Endodermal cell (in vitro differentiated cells): ENCODE measurements around the gene CCDC120. TPM values are rescaled to one million over a fixed set of nuclear protein-coding genes. Genes with fewer than 3 reads are reported as not detected.

Source experiments
- DNase-seq: peaks from one replicate; pipeline ENCODE4 v3.0.0-alpha.2; 2017
- H3K27ac ChIP-seq: 2 replicates; pipeline ENCODE4 v1.5.1; 2013; ENCODE audit warnings: mild to moderate bottlenecking, low read depth, low read length, moderate library complexity
- H3K27me3 ChIP-seq: 2 replicates; pipeline ENCODE4 v1.6.1; 2013; ENCODE audit warnings: mild to moderate bottlenecking, low read length, moderate library complexity; ENCODE audit not compliant: insufficient read depth, control insufficient read depth, poor library complexity, severe bottlenecking
- H3K36me3 ChIP-seq: 2 replicates; pipeline ENCODE4 v1.7.0; 2013; ENCODE audit warnings: mild to moderate bottlenecking, low read length, moderate library complexity; ENCODE audit not compliant: control insufficient read depth, insufficient read depth
- H3K4me1 ChIP-seq: one replicate; pipeline ENCODE4 v1.7.0; 2013; ENCODE audit warnings: low read length; ENCODE audit not compliant: control insufficient read depth, insufficient read depth
- H3K4me3 ChIP-seq: 2 replicates; pipeline ENCODE4 v1.5.1; 2013; ENCODE audit warnings: mild to moderate bottlenecking, low read length, moderate library complexity
- H3K9ac ChIP-seq: 2 replicates; pipeline ENCODE4 v1.6.1; 2013; ENCODE audit warnings: mild to moderate bottlenecking, low read length, moderate library complexity; ENCODE audit not compliant: poor library complexity, severe bottlenecking; ENCODE audit errors: extremely low read depth
- H3K9me3 ChIP-seq: 2 replicates; pipeline ENCODE4 v1.6.1; 2013; ENCODE audit warnings: mild to moderate bottlenecking, low read length, moderate library complexity; ENCODE audit not compliant: control insufficient read depth
- H3K27ac Mint-ChIP-seq: 2 replicates; pipeline ENCODE4 v1.8.0; 2020; ENCODE audit warnings: mixed read lengths
- H3K27me3 Mint-ChIP-seq: 2 replicates; pipeline ENCODE4 v1.8.0; 2021; ENCODE audit warnings: mild to moderate bottlenecking, mixed read lengths; ENCODE audit not compliant: insufficient read depth
- H3K36me3 Mint-ChIP-seq: 2 replicates; pipeline ENCODE4 v1.8.0; 2020; ENCODE audit warnings: low read depth, mixed read lengths
- H3K4me1 Mint-ChIP-seq: 2 replicates; pipeline ENCODE4 v1.8.0; 2020; ENCODE audit warnings: mixed read lengths
- H3K4me3 Mint-ChIP-seq: 2 replicates; pipeline ENCODE4 v1.8.0; 2020; ENCODE audit warnings: mild to moderate bottlenecking, moderate library complexity, mixed read lengths
- H3K9me3 Mint-ChIP-seq: 2 replicates; pipeline ENCODE4 v1.8.0; 2020; ENCODE audit warnings: mild to moderate bottlenecking, mixed read lengths
- CTCF ChIP-seq: fragments of 200-600 bp; sonication (generic); conservative IDR thresholded peaks from 2 replicates; pipeline ENCODE4 v1.5.0; 2021; ENCODE audit warnings: antibody characterized with exemption, mild to moderate bottlenecking
- WGBS, 2 experiments: methylation state at CpG; one replicate each; pipeline versions ENCODE4 v1.1.5 to v1.1.7; 2013; ENCODE audit warnings: missing lambda C conversion rate in 2 of 2, mixed read lengths in 1 of 2; ENCODE audit not compliant: insufficient coverage in 1 of 2, insufficient read length in 1 of 2; 5-methylcytosine and 5-hydroxymethylcytosine counted together
- total RNA-seq, 2 donors: library from RNA; stranded (reverse); fragmentation: NEBNext Ultra II Directional in 1 of 2; extraction: Animal tissue kit (Norgen Biotek cat#: 25700) in 1 of 2; gene quantifications; 2 replicates in 1 of 2; 3 replicates in 1 of 2; pipeline ENCODE4 v1.2.1, GENCODE V29; 2021

The CCDC120 gene
- total RNA-seq, 2 donors from 2014 or later: 13.4 to 13.5 TPM

GRCh38 chrX:49116076-49116475, 57.3 kb downstream of the CCDC120 start:
- Mint-ChIP-seq H3K9me3 (peaks cover 51% of the 10 kb centered on the region), H3K36me3 (peaks cover 29% of the 10 kb centered on the region)
- no peaks in the 10 kb centered on the region for H3K27me3 ChIP-seq

GRCh38 chrX:49116716-49117115, 57.9 kb downstream of the CCDC120 start:
- no peak overlapping the region for H3K27ac Mint-ChIP-seq
- Histone ChIP-seq H3K36me3 (peaks cover 12% of the 10 kb centered on the region), H3K4me1 (no peaks in the 10 kb centered on the region), H3K9ac (no peak overlapping the region), H3K27me3 (no peaks in the 10 kb centered on the region), H3K9me3 (no peaks in the 10 kb centered on the region), H3K27ac (no peak overlapping the region), H3K4me3 (no peak overlapping the region)
- no peak overlapping the region for H3K4me3 Mint-ChIP-seq
- no peak for TF ChIP-seq CTCF
- H3K4me1 Mint-ChIP-seq: no peaks in the 10 kb centered on the region
- peaks cover 35% of the 10 kb centered on the region for H3K36me3 Mint-ChIP-seq
- no peaks in the 10 kb centered on the region for H3K27me3 Mint-ChIP-seq
- WGBS, 2 experiments: 95% methylated on average over 4 of the region's 5 CpGs; no CpG with 5 or more reads in 1 of the 2 experiments
- no peak for DNase-seq
- H3K9me3 Mint-ChIP-seq: peaks cover 57% of the 10 kb centered on the region

More at GRCh38 chrX:49116076-49116475, 57.3 kb downstream of the CCDC120 start:
- Mint-ChIP-seq H3K4me1 (no peaks in the 10 kb centered on the region), H3K27me3 (no peaks in the 10 kb centered on the region), H3K27ac (no peak overlapping the region), H3K4me3 (no peak overlapping the region)
- H3K36me3 ChIP-seq: peaks cover 12% of the 10 kb centered on the region
- DNase-seq: no peak
- no peak for TF ChIP-seq CTCF
- no peak overlapping the region for H3K9ac ChIP-seq
- no peaks in the 10 kb centered on the region for H3K9me3 ChIP-seq
- H3K4me1 ChIP-seq: no peaks in the 10 kb centered on the region
- no peak overlapping the region for H3K27ac ChIP-seq
- WGBS, 2 experiments: 95% methylated on average over 8 of the region's 8 CpGs; no CpG with 5 or more reads in 1 of the 2 experiments
- H3K4me3 ChIP-seq: no peak overlapping the region

- Histone ChIP-seq H3K27me3 (no peaks in the 10 kb centered on the region), H3K27ac (no peak overlapping the region), H3K9me3 (no peaks in the 10 kb centered on the region), H3K9ac (no peak overlapping the region), H3K36me3 (peaks cover 12% of the 10 kb centered on the region), H3K4me1 (no peaks in the 10 kb centered on the region), H3K4me3 (no peak overlapping the region)
- no peak overlapping the region for H3K27ac Mint-ChIP-seq
- H3K4me3 Mint-ChIP-seq: no peak overlapping the region
- WGBS, 2 experiments: 98% methylated on average over 2 of the region's 6 CpGs; no CpG with 5 or more reads in 1 of the 2 experiments
- no peaks in the 10 kb centered on the region for H3K4me1 Mint-ChIP-seq
- peaks cover 38% of the 10 kb centered on the region for H3K36me3 Mint-ChIP-seq
- H3K9me3 Mint-ChIP-seq: peaks cover 65% of the 10 kb centered on the region
- TF ChIP-seq CTCF: no peak
- DNase-seq: no peak
- H3K27me3 Mint-ChIP-seq: no peaks in the 10 kb centered on the region
These were observed 58.8 kb downstream of the CCDC120 start for GRCh38 chrX:49117581-49117980.

Other genes starting within 250 kb of the CCDC120 start
- gene ERAS, start 232.5 kb upstream of the CCDC120 start, total RNA-seq: not detected
- gene PCSK1N, start 223.4 kb upstream of the CCDC120 start, total RNA-seq: 1 to 10 TPM; 2.9 to 4.0 TPM
- 10 to 100 TPM; 78.6 to 83.3 TPM for gene TIMM17B, start 161.2 kb upstream of the CCDC120 start, total RNA-seq
- 10 to 100 TPM; 46.6 to 69.0 TPM for gene PQBP1, start 161.1 kb upstream of the CCDC120 start, total RNA-seq
- 10 to 100 TPM; 22.8 to 24.7 TPM for gene SLC35A2, start 147.4 kb upstream of the CCDC120 start, total RNA-seq
- gene PIM2, start 140.0 kb upstream of the CCDC120 start, total RNA-seq: 10 to 100 TPM; 26.2 to 94.0 TPM
- gene OTUD5, start 101.4 kb upstream of the CCDC120 start, total RNA-seq: 10 to 100 TPM; 50.3 to 56.5 TPM
- gene KCND1, start 87.2 kb upstream of the CCDC120 start, total RNA-seq: 1 to 10 TPM; 3.6 to 7.0 TPM
- gene GRIPAP1, start 56.7 kb upstream of the CCDC120 start, total RNA-seq: 10 to 100 TPM; 55.9 to 63.1 TPM
- gene TFE3, start 15.6 kb upstream of the CCDC120 start, total RNA-seq: 10 to 100 TPM; 33.2 to 34.4 TPM
- 10 to 100 TPM in 1 of 2 donors, 1 to 10 TPM in 1; 8.2 to 15.7 TPM for gene PRAF2, start 15.0 kb downstream of the CCDC120 start, total RNA-seq
- gene WDR45, start 20.9 kb downstream of the CCDC120 start, total RNA-seq: 10 to 100 TPM; 29.8 to 42.5 TPM
- gene GPKOW, start 64.7 kb downstream of the CCDC120 start, total RNA-seq: 10 to 100 TPM; 17.9 to 23.7 TPM
- 1 to 10 TPM; 1.2 to 1.3 TPM for gene MAGIX, start 103.8 kb downstream of the CCDC120 start, total RNA-seq
- gene PLP2, start 112.9 kb downstream of the CCDC120 start, total RNA-seq: 1 to 10 TPM; 1.9 to 2.0 TPM
- 10 to 100 TPM; 10.7 to 12.0 TPM for gene PRICKLE3, start 127.4 kb downstream of the CCDC120 start, total RNA-seq
- gene SYP, start 141.2 kb downstream of the CCDC120 start, total RNA-seq: under 1 TPM; 0.48 to 0.51 TPM
- gene CACNA1F, start 174.3 kb downstream of the CCDC120 start, total RNA-seq: under 1 TPM; 0.42 to 0.70 TPM
- 10 to 100 TPM; 14.0 to 15.5 TPM for gene CCDC22, start 176.5 kb downstream of the CCDC120 start, total RNA-seq
- gene FOXP3, start 205.7 kb downstream of the CCDC120 start, total RNA-seq: under 1 TPM; 0.53 to 0.77 TPM
- 10 to 100 TPM in 1 of 2 donors, 1 to 10 TPM in 1; 6.9 to 16.6 TPM for gene PPP1R3F, start 210.8 kb downstream of the CCDC120 start, total RNA-seq
- gene GAGE10, start 244.6 kb downstream of the CCDC120 start, total RNA-seq: not detected